GM18873 (cell line): ENCODE data around the gene MYO7B.
A peak's percentile ranks its signal among the peaks of the same experiment; 100 is the strongest.

Experiments used
- ATAC-seq: cut with Tn5 transposase; IDR thresholded peaks from one replicate; pipeline ENCODE4 v1.9.1; 2021; ENCODE audit warnings: mild to moderate bottlenecking, moderate library complexity, moderate number of reproducible peaks; ENCODE audit not compliant: unreplicated experiment, low FRiP score

MYO7B gene

GRCh38 chr2:127546797-127547196 is 11.3 kb downstream of the MYO7B start:
- ATAC-seq = no peak

GRCh38 chr2:127551221-127551930 is 15.9 kb downstream of the MYO7B start:
- ATAC-seq = no peak

GRCh38 chr2:127552336-127552735 is 16.9 kb downstream of the MYO7B start:
- no peak for ATAC-seq

GRCh38 chr2:127552846-127553245 is 17.4 kb downstream of the MYO7B start:
- no peak for ATAC-seq

GRCh38 chr2:127558911-127559310 is 23.4 kb downstream of the MYO7B start:
- ATAC-seq = no peak

GRCh38 chr2:127559454-127559853 is 24.0 kb downstream of the MYO7B start:
- ATAC-seq = no peak

- ATAC-seq = no peak
These were observed 24.9 kb downstream of the MYO7B start for GRCh38 chr2:127560201-127560930.

GRCh38 chr2:127560931-127561280 is 25.4 kb downstream of the MYO7B start:
- ATAC-seq = no peak

- ATAC-seq = no peak
These were observed 25.9 kb downstream of the MYO7B start for GRCh38 chr2:127561371-127561770.

- ATAC-seq = no peak
These were observed 27.5 kb downstream of the MYO7B start for GRCh38 chr2:127562936-127563335.

- ATAC-seq = peak; percentile 99
These were observed 28.3 kb downstream of the MYO7B start for GRCh38 chr2:127563458-127564428.

- ATAC-seq = no peak
These were observed 29.2 kb downstream of the MYO7B start for GRCh38 chr2:127564429-127565260.

- ATAC-seq = no peak
These were observed 30.0 kb downstream of the MYO7B start for GRCh38 chr2:127565261-127566138.

- ATAC-seq = no peak
These were observed 30.6 kb downstream of the MYO7B start for GRCh38 chr2:127566139-127566417.

- no peak for ATAC-seq
These were observed 31.1 kb downstream of the MYO7B start for GRCh38 chr2:127566576-127566975.

GRCh38 chr2:127567351-127567854 is 31.9 kb downstream of the MYO7B start:
- ATAC-seq = no peak

GRCh38 chr2:127568128-127568527 is 32.6 kb downstream of the MYO7B start:
- no peak for ATAC-seq

- ATAC-seq = no peak
These were observed 34.2 kb downstream of the MYO7B start for GRCh38 chr2:127569666-127570065.
